ENCODE data around the gene RAB24.

GRCh38 chr5:177349362-177349647, 45.8 kb upstream of the RAB24 start:
- no peak for TF ChIP-seq OSR1 (CRISPR knock-in tag; IDR thresholded peaks at IDR 0.05)
- no peak for TF ChIP-seq TOX (CRISPR knock-in tag; IDR thresholded peaks at IDR 0.05; ENCODE audit: borderline replicate concordance)
- TF ChIP-seq ESRRG (CRISPR knock-in tag; IDR thresholded peaks at IDR 0.05), result no peak
- TF ChIP-seq BACH2 (CRISPR knock-in tag; IDR thresholded peaks at IDR 0.05; ENCODE audit: borderline replicate concordance), result no peak
- no peak for TF ChIP-seq CSRNP3 (CRISPR knock-in tag; IDR thresholded peaks at IDR 0.05)
- TF ChIP-seq ZFP30 (CRISPR knock-in tag; IDR thresholded peaks at IDR 0.05), result no peak
- no peak for TF ChIP-seq ZFP3 (CRISPR knock-in tag; IDR thresholded peaks at IDR 0.05)
- TF ChIP-seq ARNTL (CRISPR knock-in tag; IDR thresholded peaks at IDR 0.05; ENCODE audit: borderline replicate concordance, low read depth), result no peak
- TF ChIP-seq CREB5 (CRISPR knock-in tag; IDR thresholded peaks at IDR 0.05; ENCODE audit: low read depth), result no peak
- TF ChIP-seq, protein P1, sequence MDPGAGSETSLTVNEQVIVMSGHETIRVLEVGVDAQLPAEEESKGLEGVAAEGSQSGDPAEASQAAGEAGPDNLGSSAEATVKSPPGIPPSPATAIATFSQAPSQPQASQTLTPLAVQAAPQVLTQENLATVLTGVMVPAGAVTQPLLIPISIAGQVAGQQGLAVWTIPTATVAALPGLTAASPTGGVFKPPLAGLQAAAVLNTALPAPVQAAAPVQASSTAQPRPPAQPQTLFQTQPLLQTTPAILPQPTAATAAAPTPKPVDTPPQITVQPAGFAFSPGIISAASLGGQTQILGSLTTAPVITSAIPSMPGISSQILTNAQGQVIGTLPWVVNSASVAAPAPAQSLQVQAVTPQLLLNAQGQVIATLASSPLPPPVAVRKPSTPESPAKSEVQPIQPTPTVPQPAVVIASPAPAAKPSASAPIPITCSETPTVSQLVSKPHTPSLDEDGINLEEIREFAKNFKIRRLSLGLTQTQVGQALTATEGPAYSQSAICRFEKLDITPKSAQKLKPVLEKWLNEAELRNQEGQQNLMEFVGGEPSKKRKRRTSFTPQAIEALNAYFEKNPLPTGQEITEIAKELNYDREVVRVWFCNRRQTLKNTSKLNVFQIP (CRISPR knock-in tag; IDR thresholded peaks at IDR 0.05; ENCODE audit: borderline replicate concordance, low read depth), result no peak
- no peak for TF ChIP-seq ZNF70 (CRISPR knock-in tag; IDR thresholded peaks at IDR 0.05)
- TF ChIP-seq PATZ1 (CRISPR knock-in tag; IDR thresholded peaks at IDR 0.05; ENCODE audit: borderline replicate concordance), result no peak
- no peak for TF ChIP-seq GLIS3 (CRISPR knock-in tag; IDR thresholded peaks at IDR 0.05)
- no peak for TF ChIP-seq RARB (CRISPR knock-in tag; IDR thresholded peaks at IDR 0.05)

All from SK-N-SH treated with all-trans-retinoic acid at 6 μM for 48 hours (cell line).